Activated B cell treated with CpG ODN at 0.5 μM for 24 hours (primary cell): Measurements from ENCODE around the gene KRTAP27-1. TPM values are rescaled to one million over a fixed set of nuclear protein-coding genes. Genes with fewer than 3 reads are reported as not detected.

Experiments
- ATAC-seq: fragments of 200-7000 bp; cut with Tn5 transposase; one replicate; pipeline ENCODE4 v1.10.0; 2021; ENCODE audit warnings: low read depth, mild to moderate bottlenecking, moderate library complexity
- CTCF ChIA-PET: fragments of 350-600 bp; sonication (Branson Sonifier 250); formaldehyde crosslinking; loops from one replicate; lab custom pipeline; 2021; ENCODE audit warnings: antibody characterized with exemption; lab: Charles Lee
- POLR2A ChIA-PET: fragments of 350-600 bp; sonication (Branson Sonifier 250); formaldehyde crosslinking; loops from one replicate; lab custom pipeline; 2021; ENCODE audit warnings: antibody characterized with exemption; lab: Charles Lee
- DNase-seq: peaks from one replicate; pipeline ENCODE4 v3.0.0; 2022
- H3K27ac Mint-ChIP-seq: one replicate; pipeline ENCODE4 v1.8.0; 2020; ENCODE audit warnings: mixed read lengths
- H3K27me3 Mint-ChIP-seq: one replicate; pipeline ENCODE4 v1.8.0; 2021; ENCODE audit warnings: mixed read lengths
- H3K36me3 Mint-ChIP-seq: one replicate; pipeline ENCODE4 v1.8.0; 2021; ENCODE audit warnings: low read depth, mixed read lengths
- H3K4me1 Mint-ChIP-seq: one replicate; pipeline ENCODE4 v1.8.0; 2021; ENCODE audit warnings: mixed read lengths
- H3K4me3 Mint-ChIP-seq: one replicate; pipeline ENCODE4 v1.8.0; 2020; ENCODE audit warnings: mild to moderate bottlenecking, mixed read lengths
- H3K9me3 Mint-ChIP-seq: one replicate; pipeline ENCODE4 v1.8.0; 2020; ENCODE audit warnings: mixed read lengths
- CTCF ChIP-seq: fragments of 200-600 bp; IDR thresholded peaks from one replicate; pipeline ENCODE4 v1.8.0; 2022; ENCODE audit warnings: antibody characterized with exemption, mild to moderate bottlenecking
- intact Hi-C: fragments of 100-400 bp; cut with micrococcal nuclease; formaldehyde crosslinking; loops from one replicate; pipeline ENCODE4 v1.15.1; 2024
- total RNA-seq: library from RNA; stranded (reverse); gene quantifications from 2 replicates; pipeline ENCODE4 v1.2.3, GENCODE V29; 2022

Gene KRTAP27-1
- total RNA-seq, 1 donor from 2014 or later = not detected

- Mint-ChIP-seq H3K27me3 (no peaks in the 10 kb centered on the region), H3K36me3 (no peaks in the 10 kb centered on the region), H3K4me1 (no peaks in the 10 kb centered on the region), H3K4me3 (no peak overlapping the region), H3K9me3 (no peaks in the 10 kb centered on the region), H3K27ac (no peak overlapping the region)
- no peak for TF ChIP-seq CTCF
- ChIA-PET POLR2A (no interaction called here), CTCF (no interaction called here)
- intact Hi-C loops = no loop called here
- DNase-seq = no peak
- no peak for ATAC-seq
Observed at GRCh38 chr21:30338717-30339116, 1.2 kb upstream of the KRTAP27-1 start.

- intact Hi-C loops = no loop called here
- CTCF ChIA-PET = no interaction called here
- DNase-seq (no peak), ATAC-seq (no peak)
- POLR2A ChIA-PET = no interaction called here
- Mint-ChIP-seq H3K4me1 (no peaks in the 10 kb centered on the region), H3K27ac (no peak overlapping the region), H3K9me3 (no peaks in the 10 kb centered on the region), H3K27me3 (no peaks in the 10 kb centered on the region), H3K4me3 (no peak overlapping the region), H3K36me3 (no peaks in the 10 kb centered on the region)
- TF ChIP-seq CTCF = no peak
Observed at GRCh38 chr21:30337772-30338171, 278 bp upstream of the KRTAP27-1 start.

DNA sequence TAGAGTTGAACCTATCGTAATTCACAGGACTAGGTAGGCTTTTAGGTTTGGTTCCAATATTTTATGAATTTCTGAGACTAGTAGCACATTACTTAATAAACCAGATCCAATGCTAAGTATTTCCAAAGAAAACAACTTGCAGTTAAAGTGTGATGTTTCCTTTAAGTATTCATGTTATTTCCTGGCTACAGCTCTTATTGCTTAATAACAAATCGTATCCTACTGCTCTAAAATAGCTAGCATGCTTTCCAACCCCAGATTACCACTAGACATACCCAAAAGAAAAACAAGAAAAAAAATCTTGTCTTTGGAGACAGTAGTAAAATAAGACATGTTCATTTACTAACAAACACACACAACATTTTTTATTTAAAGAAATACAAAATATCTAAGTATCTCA, 898 bp downstream of the KRTAP27-1 start:
- Mint-ChIP-seq H3K27me3 (no peaks in the 10 kb centered on the region), H3K36me3 (no peaks in the 10 kb centered on the region), H3K4me3 (no peak overlapping the region), H3K27ac (no peak overlapping the region), H3K9me3 (no peaks in the 10 kb centered on the region), H3K4me1 (no peaks in the 10 kb centered on the region)
- TF ChIP-seq CTCF = no peak
- DNase-seq (no peak), ATAC-seq (no peak)
- ChIA-PET CTCF (no interaction called here), POLR2A (no interaction called here)
- intact Hi-C loops = no loop called here

GRCh38 chr21:30333736-30334135, 3.8 kb downstream of the KRTAP27-1 start:
- POLR2A ChIA-PET = no interaction called here
- DNase-seq (no peak), ATAC-seq (no peak)
- no peaks in the 10 kb centered on the region for H3K4me1 Mint-ChIP-seq
- no peak overlapping the region for H3K4me3 Mint-ChIP-seq
- no peaks in the 10 kb centered on the region for H3K36me3 Mint-ChIP-seq
- no peaks in the 10 kb centered on the region for H3K9me3 Mint-ChIP-seq
- CTCF ChIA-PET = no interaction called here
- no peaks in the 10 kb centered on the region for H3K27me3 Mint-ChIP-seq
- no peak overlapping the region for H3K27ac Mint-ChIP-seq
- TF ChIP-seq CTCF = no peak
- intact Hi-C loops = no loop called here

DNA sequence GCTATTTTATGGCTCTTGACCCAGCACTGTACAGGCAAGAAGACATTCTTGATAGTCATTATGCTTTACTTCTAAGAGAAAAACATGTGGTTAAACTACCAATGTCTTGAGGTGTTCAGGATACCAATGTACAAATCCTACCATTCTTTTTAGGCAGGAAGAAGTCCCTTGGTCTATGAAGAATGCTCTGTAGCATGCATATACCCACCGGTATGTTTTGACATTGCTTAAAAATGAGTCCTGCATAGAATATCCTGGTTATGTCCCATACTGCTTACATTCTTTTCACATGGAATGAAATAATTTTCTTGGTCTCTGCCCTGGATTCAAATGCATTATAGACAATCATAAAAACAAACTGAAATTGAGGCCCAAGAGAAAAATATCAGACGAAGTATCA, 4.8 kb downstream of the KRTAP27-1 start:
- H3K9me3 Mint-ChIP-seq = no peaks in the 10 kb centered on the region
- POLR2A ChIA-PET = no interaction called here
- no peak for TF ChIP-seq CTCF
- H3K36me3 Mint-ChIP-seq = no peaks in the 10 kb centered on the region
- ATAC-seq = no peak
- DNase-seq = no peak
- no peak overlapping the region for H3K4me3 Mint-ChIP-seq
- intact Hi-C loops = no loop called here
- H3K27me3 Mint-ChIP-seq = no peaks in the 10 kb centered on the region
- no peaks in the 10 kb centered on the region for H3K4me1 Mint-ChIP-seq
- no peak overlapping the region for H3K27ac Mint-ChIP-seq
- CTCF ChIA-PET = no interaction called here
